Glomerular visceral epithelial cell (primary cell): ENCODE results near the gene KLHL11.
A peak's percentile ranks its signal among the peaks of the same experiment; 100 is the strongest.

Experiments
- DNase-seq: peaks from one replicate; pipeline ENCODE4 v3.0.0-alpha.2; 2016; ENCODE audit errors: extremely low spot score

Gene KLHL11

GRCh38 chr17:41811549-41812380, 53.5 kb downstream of the KLHL11 start, which contains the start of gene P3H4:
Gene P3H4, minus strand, starts transcription at chr17:41811949. Its CDS starts 34 bp downstream, at chr17:41811915.
- peak; percentile 74 for DNase-seq

GRCh38 chr17:41810659-41811548, 54.3 kb downstream of the KLHL11 start:
- no peak for DNase-seq

- DNase-seq, result no peak
Observed at GRCh38 chr17:41806685-41807445, 58.4 kb downstream of the KLHL11 start.
